OCI-LY1 (cell line): ENCODE results near the gene BMP6.

Experiments used
- H2AFZ ChIP-seq: fragments of 200-600 bp; sonication (generic), shearing (Covaris generic); 2 replicates; pipeline ENCODE4 v1.6.0; 2014; ENCODE audit warnings: antibody characterized with exemption, mild to moderate bottlenecking, low read length
- H3F3A ChIP-seq: fragments of 200-600 bp; sonication (generic), shearing (Covaris generic); 2 replicates; pipeline ENCODE4 v1.6.0; 2014; ENCODE audit warnings: mild to moderate bottlenecking, antibody characterized with exemption, low read length, moderate library complexity; ENCODE audit not compliant: insufficient read depth
- H3K27ac ChIP-seq: fragments of 200-600 bp; sonication (generic); 2 replicates; pipeline ENCODE4 v1.5.1; 2014; ENCODE audit warnings: low read length, mixed run types, mild to moderate bottlenecking, low read depth; ENCODE audit not compliant: poor library complexity, severe bottlenecking
- H3K27me3 ChIP-seq: fragments of 200-600 bp; sonication (generic); 2 replicates; pipeline ENCODE4 v1.6.0; 2014; ENCODE audit warnings: antibody characterized with exemption, mild to moderate bottlenecking, low read length, moderate library complexity; ENCODE audit not compliant: insufficient read depth
- H3K36me3 ChIP-seq: fragments of 200-600 bp; sonication (generic); 2 replicates; pipeline ENCODE4 v1.6.1; 2014; ENCODE audit warnings: mild to moderate bottlenecking, antibody characterized with exemption, low read length, moderate library complexity, mixed read lengths; ENCODE audit not compliant: insufficient read depth
- H3K4me1 ChIP-seq: fragments of 200-600 bp; sonication (generic); 2 replicates; pipeline ENCODE4 v1.5.1; 2014; ENCODE audit warnings: mild to moderate bottlenecking, low read length, moderate library complexity; ENCODE audit not compliant: insufficient read depth, severe bottlenecking
- H3K4me2 ChIP-seq: fragments of 200-600 bp; sonication (generic), shearing (Covaris generic); 2 replicates; pipeline ENCODE4 v1.6.1; 2014; ENCODE audit warnings: low read length
- H3K4me3 ChIP-seq: fragments of 200-600 bp; sonication (generic); 2 replicates; pipeline ENCODE4 v1.5.1; 2014; ENCODE audit warnings: low read length, low read depth, mild to moderate bottlenecking, mixed read lengths; ENCODE audit not compliant: poor library complexity, severe bottlenecking
- H3K79me2 ChIP-seq: fragments of 200-600 bp; shearing (Covaris generic); 2 replicates; pipeline ENCODE4 v1.6.1; 2016; ENCODE audit warnings: mixed run types, low read length, mixed read lengths; ENCODE audit not compliant: insufficient read depth
- H3K9ac ChIP-seq: fragments of 200-600 bp; sonication (generic), shearing (Covaris generic); 2 replicates; pipeline ENCODE4 v1.6.1; 2014; ENCODE audit warnings: mild to moderate bottlenecking, low read length, mixed read lengths
- H3K9me2 ChIP-seq: fragments of 200-600 bp; sonication (generic), shearing (Covaris generic); 2 replicates; pipeline ENCODE4 v1.6.1; 2014; ENCODE audit warnings: low read depth, mild to moderate bottlenecking, low read length, mixed read lengths
- H3K9me3 ChIP-seq: fragments of 200-600 bp; shearing (Covaris generic); 2 replicates; pipeline ENCODE4 v1.6.1; 2014; ENCODE audit warnings: low read length, mixed read lengths
- H4K20me1 ChIP-seq: fragments of 200-600 bp; sonication (generic), shearing (Covaris generic); 2 replicates; pipeline ENCODE4 v1.6.0; 2016; ENCODE audit warnings: mild to moderate bottlenecking, low read length; ENCODE audit not compliant: insufficient read depth
- CTCF ChIP-seq: fragments of 200-600 bp; sonication (generic), shearing (Covaris generic); IDR thresholded peaks from 2 replicates; pipeline ENCODE4 v1.5.1; 2017; ENCODE audit warnings: mild to moderate bottlenecking, antibody characterized with exemption, low read length, moderate library complexity, mixed read lengths
- EZH2 ChIP-seq: fragments of 200-600 bp; sonication (generic), shearing (Covaris generic); IDR thresholded peaks from 2 replicates; pipeline ENCODE4 v1.8.0; 2017; ENCODE audit warnings: borderline replicate concordance, mixed run types, mild to moderate bottlenecking, antibody characterized with exemption, low read length, moderate library complexity, mixed read lengths

BMP6 gene

GRCh38 chr6:7784248-7784647 lies 58.3 kb downstream of the BMP6 start:
- Histone ChIP-seq H2AFZ (no peak overlapping the region), H4K20me1 (no peaks in the 10 kb centered on the region), H3K4me3 (no peak overlapping the region), H3K9me2 (no peaks in the 10 kb centered on the region), H3K4me2 (no peak overlapping the region), H3K36me3 (no peaks in the 10 kb centered on the region), H3K79me2 (no peaks in the 10 kb centered on the region), H3K9ac (no peak overlapping the region), H3F3A (no peaks in the 10 kb centered on the region), H3K27me3 (no peaks in the 10 kb centered on the region), H3K9me3 (no peaks in the 10 kb centered on the region), H3K27ac (no peak overlapping the region), H3K4me1 (no peaks in the 10 kb centered on the region)
- no peak for TF ChIP-seq CTCF
- no peak for TF ChIP-seq EZH2

- Histone ChIP-seq H2AFZ (no peak overlapping the region), H3K4me3 (no peak overlapping the region), H3K4me1 (no peaks in the 10 kb centered on the region), H3K27ac (no peak overlapping the region), H3K4me2 (no peak overlapping the region), H3K9me3 (no peaks in the 10 kb centered on the region), H3K9me2 (no peaks in the 10 kb centered on the region), H3F3A (no peaks in the 10 kb centered on the region), H3K36me3 (no peaks in the 10 kb centered on the region), H3K9ac (no peak overlapping the region), H4K20me1 (no peaks in the 10 kb centered on the region), H3K27me3 (no peaks in the 10 kb centered on the region), H3K79me2 (no peaks in the 10 kb centered on the region)
- no peak for TF ChIP-seq EZH2
- no peak for TF ChIP-seq CTCF
Observed at GRCh38 chr6:7784706-7785105, 58.8 kb downstream of the BMP6 start.

GRCh38 chr6:7785243-7786035 lies 59.5 kb downstream of the BMP6 start:
- TF ChIP-seq CTCF (no peak), EZH2 (no peak)
- Histone ChIP-seq H3F3A (no peaks in the 10 kb centered on the region), H4K20me1 (no peaks in the 10 kb centered on the region), H3K36me3 (no peaks in the 10 kb centered on the region), H3K9ac (no peak overlapping the region), H3K4me1 (no peaks in the 10 kb centered on the region), H3K4me2 (no peak overlapping the region), H3K4me3 (no peak overlapping the region), H3K27me3 (no peaks in the 10 kb centered on the region), H3K9me2 (no peaks in the 10 kb centered on the region), H3K79me2 (no peaks in the 10 kb centered on the region), H3K27ac (no peak overlapping the region), H3K9me3 (no peaks in the 10 kb centered on the region), H2AFZ (no peak overlapping the region)
